K562 (cell line): ENCODE results near the gene MPC2. TPM values are rescaled to one million over a fixed set of nuclear protein-coding genes. Genes with fewer than 3 reads are reported as not detected.

Experiments
- CAMTA2 ChIP-seq: fragments of 250-450 bp; sonication (Bioruptor Pico); conservative IDR thresholded peaks from 2 replicates; pipeline ENCODE4 v1.5.1; 2022
- FOXK2 ChIP-seq, 2 experiments: fragments of 450-650 bp; IDR thresholded peaks in 1 of 2; conservative IDR thresholded peaks in 1 of 2; 2 replicates each; pipeline ENCODE4 v1.6.1; 2016; ENCODE audit warnings: low read depth in 2 of 2, mild to moderate bottlenecking in 1 of 2
- NR1H2 ChIP-seq: sonication (generic); formaldehyde crosslinking; IDR thresholded peaks from 2 replicates; pipeline ENCODE4 v1.4.0; 2020; ENCODE audit warnings: mild to moderate bottlenecking, missing genetic modification reagents
- SIN3A ChIP-seq, 2 experiments: fragments of 150-350 bp in 1 of 2; IDR thresholded peaks; 2 replicates each; pipeline ENCODE4 v1.6.1; 2011 to 2016; ENCODE audit warnings: borderline replicate concordance in 2 of 2, low read depth in 2 of 2, low read length in 2 of 2, mild to moderate bottlenecking in 2 of 2, moderate library complexity in 2 of 2; ENCODE audit not compliant: control insufficient read depth in 1 of 2
- SMARCE1 ChIP-seq: fragments of 450-650 bp; IDR thresholded peaks from 2 replicates; pipeline ENCODE4 v1.7.1; 2016; ENCODE audit warnings: mild to moderate bottlenecking
- SRF ChIP-seq, 2 experiments: fragments of 250-450, 450-650 bp in 1 of 2; sonication (Bioruptor Pico) in 1 of 2; sonication (generic) in 1 of 2; formaldehyde crosslinking; IDR thresholded peaks; 2 replicates each; pipeline versions ENCODE4 v1.5.0 to v1.5.1; 2020 to 2022; ENCODE audit warnings: mild to moderate bottlenecking in 1 of 2, missing genetic modification reagents in 1 of 2
- ZFP30 ChIP-seq: fragments of 250-450 bp; sonication (Bioruptor Pico); IDR thresholded peaks from 2 replicates; pipeline ENCODE4 v1.8.0; 2022; ENCODE audit warnings: moderate library complexity, mild to moderate bottlenecking, inconsistent platforms, borderline replicate concordance
- ZKSCAN8 ChIP-seq: fragments of 200-800 bp; sonication (Bioruptor generic); IDR thresholded peaks from 2 replicates; pipeline ENCODE4 v1.6.1; 2016; ENCODE audit warnings: missing genetic modification characterization, missing compliant biosample characterization
- polyA plus RNA-seq, 8 experiments: library from polyadenylated mRNA; depleted of rRNA in 4 of 8; stranded (reverse) in 5 of 8; unstranded in 3 of 8; fragments of >200 nt; fragmentation: Nextera tagmentation in 2 of 8; fragmentation: Illumina TruSeq in 1 of 8; extraction: Ambion mirVana in 2 of 8; extraction: Trizol in 1 of 8; gene quantifications; 2 replicates each; pipeline versions ENCODE4 v1.2.1 to v1.2.3, GENCODE V29; 2011 to 2014; ENCODE audit warnings: inconsistent platforms in 1 of 8, missing spikeins in 1 of 8
- total RNA-seq, 7 experiments: library from RNA; depleted of rRNA in 6 of 7; stranded (reverse); fragments of >200 nt in 6 of 7; fragmentation: Illumina TruSeq in 2 of 7; extraction: Trizol in 2 of 7; gene quantifications; 2 replicates each; pipeline versions ENCODE4 v1.2.1 to v1.2.3, GENCODE V29; 2011 to 2021; ENCODE audit warnings: low replicate concordance in 1 of 7
- TF ChIP-seq, protein P1 (sequence below), 2 experiments: fragments of 450-650 bp in 1 of 2; IDR thresholded peaks; 2 replicates each; pipeline ENCODE4 v1.6.1; 2011 to 2017; ENCODE audit warnings: low read depth in 2 of 2, antibody characterized with exemption in 1 of 2, borderline replicate concordance in 1 of 2, low read length in 1 of 2, mild to moderate bottlenecking in 1 of 2, mixed read lengths in 1 of 2; ENCODE audit not compliant: control insufficient read depth in 1 of 2
- TF ChIP-seq, protein P2 (sequence below), 2 experiments: IDR thresholded peaks; 2 replicates each; pipeline ENCODE4 v1.6.1; 2011; ENCODE audit warnings: borderline replicate concordance in 1 of 2, control low read depth in 1 of 2, low read depth in 1 of 2, low read length in 1 of 2, mild to moderate bottlenecking in 1 of 2, mixed read lengths in 1 of 2, moderate library complexity in 1 of 2; ENCODE audit not compliant: insufficient read depth in 1 of 2, insufficient read length in 1 of 2, poor library complexity in 1 of 2, severe bottlenecking in 1 of 2; ENCODE audit errors: extremely low read depth in 1 of 2
- TF ChIP-seq, protein P3 (sequence below), 2 experiments: fragments of 450-650 bp in 1 of 2; sonication (generic) in 1 of 2; formaldehyde crosslinking in 1 of 2; IDR thresholded peaks; 2 replicates each; pipeline versions ENCODE4 v1.7.1 to v1.9.0; 2016 to 2022; ENCODE audit warnings: inconsistent platforms in 1 of 2, mild to moderate bottlenecking in 1 of 2, missing genetic modification reagents in 1 of 2

The MPC2 gene
- total and polyA plus RNA-seq, 9 of the 15 experiments (the other 6 are each of a cell fraction or from before 2014, with no cell fraction given) = 70.7 to 179 (median 144) TPM

DNA sequence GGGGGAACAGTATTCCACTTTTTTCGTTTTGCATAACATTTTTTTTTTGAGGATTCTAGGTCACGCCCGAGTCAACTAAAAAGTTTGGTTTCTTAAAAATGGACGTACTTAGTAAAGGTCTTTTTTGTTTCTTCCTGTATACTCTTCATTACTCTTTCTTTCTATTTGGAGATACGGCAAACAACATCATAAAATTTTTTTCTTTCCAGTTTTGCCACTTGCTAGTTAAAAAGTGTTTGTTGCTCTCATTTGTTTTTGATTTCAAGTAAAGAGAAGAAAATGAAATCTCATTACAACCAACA, 788 bp upstream of the MPC2 start (continued):
- TF ChIP-seq, protein P1, sequence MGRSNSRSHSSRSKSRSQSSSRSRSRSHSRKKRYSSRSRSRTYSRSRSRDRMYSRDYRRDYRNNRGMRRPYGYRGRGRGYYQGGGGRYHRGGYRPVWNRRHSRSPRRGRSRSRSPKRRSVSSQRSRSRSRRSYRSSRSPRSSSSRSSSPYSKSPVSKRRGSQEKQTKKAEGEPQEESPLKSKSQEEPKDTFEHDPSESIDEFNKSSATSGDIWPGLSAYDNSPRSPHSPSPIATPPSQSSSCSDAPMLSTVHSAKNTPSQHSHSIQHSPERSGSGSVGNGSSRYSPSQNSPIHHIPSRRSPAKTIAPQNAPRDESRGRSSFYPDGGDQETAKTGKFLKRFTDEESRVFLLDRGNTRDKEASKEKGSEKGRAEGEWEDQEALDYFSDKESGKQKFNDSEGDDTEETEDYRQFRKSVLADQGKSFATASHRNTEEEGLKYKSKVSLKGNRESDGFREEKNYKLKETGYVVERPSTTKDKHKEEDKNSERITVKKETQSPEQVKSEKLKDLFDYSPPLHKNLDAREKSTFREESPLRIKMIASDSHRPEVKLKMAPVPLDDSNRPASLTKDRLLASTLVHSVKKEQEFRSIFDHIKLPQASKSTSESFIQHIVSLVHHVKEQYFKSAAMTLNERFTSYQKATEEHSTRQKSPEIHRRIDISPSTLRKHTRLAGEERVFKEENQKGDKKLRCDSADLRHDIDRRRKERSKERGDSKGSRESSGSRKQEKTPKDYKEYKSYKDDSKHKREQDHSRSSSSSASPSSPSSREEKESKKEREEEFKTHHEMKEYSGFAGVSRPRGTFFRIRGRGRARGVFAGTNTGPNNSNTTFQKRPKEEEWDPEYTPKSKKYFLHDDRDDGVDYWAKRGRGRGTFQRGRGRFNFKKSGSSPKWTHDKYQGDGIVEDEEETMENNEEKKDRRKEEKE (IDR thresholded peaks at IDR 0.05; ENCODE audit: borderline replicate concordance in 1 of 2, control insufficient read depth in 1 of 2, low read depth in 2 of 2, low read length in 1 of 2) = no peak
- no peak for TF ChIP-seq CAMTA2 (CRISPR knock-in tag)
- peak; percentile 3; the same call in 1 of the 2 replicates for TF ChIP-seq SMARCE1
- TF ChIP-seq, protein P2, sequence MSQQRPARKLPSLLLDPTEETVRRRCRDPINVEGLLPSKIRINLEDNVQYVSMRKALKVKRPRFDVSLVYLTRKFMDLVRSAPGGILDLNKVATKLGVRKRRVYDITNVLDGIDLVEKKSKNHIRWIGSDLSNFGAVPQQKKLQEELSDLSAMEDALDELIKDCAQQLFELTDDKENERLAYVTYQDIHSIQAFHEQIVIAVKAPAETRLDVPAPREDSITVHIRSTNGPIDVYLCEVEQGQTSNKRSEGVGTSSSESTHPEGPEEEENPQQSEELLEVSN (IDR thresholded peaks at IDR 0.05; ENCODE audit: borderline replicate concordance in 1 of 2, extremely low read depth in 1 of 2, insufficient read depth in 1 of 2, insufficient read length in 1 of 2, low read depth in 1 of 2, low read length in 1 of 2, poor library complexity in 1 of 2, severe bottlenecking in 1 of 2) = no peak
- no peak; the same call in 1 of the 2 replicates for TF ChIP-seq NR1H2 (CRISPR knock-in tag)
- TF ChIP-seq, protein P3, sequence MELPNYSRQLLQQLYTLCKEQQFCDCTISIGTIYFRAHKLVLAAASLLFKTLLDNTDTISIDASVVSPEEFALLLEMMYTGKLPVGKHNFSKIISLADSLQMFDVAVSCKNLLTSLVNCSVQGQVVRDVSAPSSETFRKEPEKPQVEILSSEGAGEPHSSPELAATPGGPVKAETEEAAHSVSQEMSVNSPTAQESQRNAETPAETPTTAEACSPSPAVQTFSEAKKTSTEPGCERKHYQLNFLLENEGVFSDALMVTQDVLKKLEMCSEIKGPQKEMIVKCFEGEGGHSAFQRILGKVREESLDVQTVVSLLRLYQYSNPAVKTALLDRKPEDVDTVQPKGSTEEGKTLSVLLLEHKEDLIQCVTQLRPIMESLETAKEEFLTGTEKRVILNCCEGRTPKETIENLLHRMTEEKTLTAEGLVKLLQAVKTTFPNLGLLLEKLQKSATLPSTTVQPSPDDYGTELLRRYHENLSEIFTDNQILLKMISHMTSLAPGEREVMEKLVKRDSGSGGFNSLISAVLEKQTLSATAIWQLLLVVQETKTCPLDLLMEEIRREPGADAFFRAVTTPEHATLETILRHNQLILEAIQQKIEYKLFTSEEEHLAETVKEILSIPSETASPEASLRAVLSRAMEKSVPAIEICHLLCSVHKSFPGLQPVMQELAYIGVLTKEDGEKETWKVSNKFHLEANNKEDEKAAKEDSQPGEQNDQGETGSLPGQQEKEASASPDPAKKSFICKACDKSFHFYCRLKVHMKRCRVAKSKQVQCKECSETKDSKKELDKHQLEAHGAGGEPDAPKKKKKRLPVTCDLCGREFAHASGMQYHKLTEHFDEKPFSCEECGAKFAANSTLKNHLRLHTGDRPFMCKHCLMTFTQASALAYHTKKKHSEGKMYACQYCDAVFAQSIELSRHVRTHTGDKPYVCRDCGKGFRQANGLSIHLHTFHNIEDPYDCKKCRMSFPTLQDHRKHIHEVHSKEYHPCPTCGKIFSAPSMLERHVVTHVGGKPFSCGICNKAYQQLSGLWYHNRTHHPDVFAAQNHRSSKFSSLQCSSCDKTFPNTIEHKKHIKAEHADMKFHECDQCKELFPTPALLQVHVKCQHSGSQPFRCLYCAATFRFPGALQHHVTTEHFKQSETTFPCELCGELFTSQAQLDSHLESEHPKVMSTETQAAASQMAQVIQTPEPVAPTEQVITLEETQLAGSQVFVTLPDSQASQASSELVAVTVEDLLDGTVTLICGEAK (IDR thresholded peaks at IDR 0.05) = no peak
- TF ChIP-seq, protein P3 (CRISPR knock-in tag; IDR thresholded peaks at IDR 0.05) = no peak
- no peak for TF ChIP-seq FOXK2 (conservative IDR thresholded peaks at IDR 0.05 in 1 of 2, IDR thresholded peaks at IDR 0.05 in 1 of 2; ENCODE audit: low read depth in 2 of 2)
- TF ChIP-seq ZFP30 (CRISPR knock-in tag) = no peak
- TF ChIP-seq SRF (CRISPR knock-in tag; IDR thresholded peaks at IDR 0.05) = no peak
- no peak for TF ChIP-seq SIN3A (IDR thresholded peaks at IDR 0.05; ENCODE audit: borderline replicate concordance in 2 of 2, control insufficient read depth in 1 of 2, low read depth in 2 of 2, low read length in 2 of 2)
- TF ChIP-seq ZKSCAN8 (CRISPR knock-in tag) = no peak
